Subcutaneous adipose tissue (tissue), 4 donors: ENCODE measurements around the gene TGDS. TPM values are rescaled to one million over a fixed set of nuclear protein-coding genes. Genes with fewer than 3 reads are reported as not detected.

Experiments used
- CTCF ChIP-seq: fragments of 450-650 bp; IDR thresholded peaks from one replicate; pipeline ENCODE4 v1.5.1; 2016; ENCODE audit warnings: low read depth, mild to moderate bottlenecking, control low read depth, antibody characterized with exemption, moderate library complexity
- total RNA-seq, 4 donors: library from RNA; depleted of rRNA; stranded (reverse); fragments of >200 nt; gene quantifications; one replicate each; pipeline ENCODE4 v1.1.0, GENCODE V29; 2016

TGDS gene
- total RNA-seq, 4 donors from 2014 or later = 16.0 to 31.3 (median 17.3) TPM

- TF ChIP-seq CTCF = no peak
Measured at GRCh38 chr13:94583926-94584325, 12.0 kb downstream of the TGDS start.

- no peak for TF ChIP-seq CTCF
Measured at GRCh38 chr13:94579063-94579462, 16.9 kb downstream of the TGDS start.

- no peak for TF ChIP-seq CTCF
Measured at GRCh38 chr13:94569615-94570014, 26.3 kb downstream of the TGDS start.

- no peak for TF ChIP-seq CTCF
Measured at GRCh38 chr13:94568443-94568842, 27.5 kb downstream of the TGDS start.

- no peak for TF ChIP-seq CTCF
Measured at GRCh38 chr13:94567581-94567980, 28.4 kb downstream of the TGDS start.

GRCh38 chr13:94561126-94561525, 34.8 kb downstream of the TGDS start:
- no peak for TF ChIP-seq CTCF

- no peak for TF ChIP-seq CTCF
Measured at GRCh38 chr13:94560116-94560515, 35.8 kb downstream of the TGDS start.
